Esophagus squamous epithelium (tissue), 5 donors: ENCODE data around the gene ROR2. TPM values are rescaled to one million over a fixed set of nuclear protein-coding genes. Genes with fewer than 3 reads are reported as not detected.

Experiments
- DNase-seq: peaks from one replicate; lab custom pipeline; 2025; lab: John Stamatoyannopoulos, UW
- H3K27ac ChIP-seq, 4 donors: fragments of 200-600 bp; sonication (generic); one replicate each; pipeline ENCODE4 v1.5.1; 2016 to 2019; ENCODE audit warnings: mild to moderate bottlenecking in 1 of 4
- H3K27me3 ChIP-seq, 4 donors: fragments of 200-600 bp; sonication (generic); 1 replicate in 3 of 4; 2 replicates in 1 of 4; pipeline versions ENCODE4 v1.5.1 to v1.6.0; 2017 to 2021; ENCODE audit warnings: antibody characterized with exemption in 1 of 4
- H3K36me3 ChIP-seq, 3 donors: fragments of 200-600 bp; sonication (generic); one replicate each; pipeline ENCODE4 v1.5.1; 2016 to 2019
- H3K4me1 ChIP-seq, 3 donors: fragments of 200-600 bp; sonication (generic); one replicate each; pipeline ENCODE4 v1.5.1; 2017 to 2019
- H3K4me3 ChIP-seq, 4 donors: fragments of 200-600 bp; sonication (generic); 1 replicate in 3 of 4; 2 replicates in 1 of 4; pipeline ENCODE4 v1.5.1; 2016 to 2019; ENCODE audit warnings: mild to moderate bottlenecking in 2 of 4, moderate library complexity in 1 of 4
- H3K9me3 ChIP-seq, 3 donors: fragments of 200-600 bp; sonication (generic); one replicate each; pipeline ENCODE4 v1.5.1; 2016 to 2019
- CTCF ChIP-seq, 6 experiments: fragments of 450-650 bp in 4 of 6; fragments of 200-600 bp in 2 of 6; sonication (generic) in 2 of 6; IDR thresholded peaks; one replicate each; pipeline ENCODE4 v1.5.1; 2016 to 2019; ENCODE audit warnings: antibody characterized with exemption in 6 of 6, mild to moderate bottlenecking in 4 of 6, moderate library complexity in 4 of 6
- POLR2A ChIP-seq, 4 donors: fragments of 450-650 bp; IDR thresholded peaks; one replicate each; pipeline ENCODE4 v1.6.1; 2017; ENCODE audit warnings: antibody characterized with exemption in 4 of 4, mild to moderate bottlenecking in 4 of 4, moderate library complexity in 3 of 4
- WGBS, 2 donors: methylation state at CpG; one replicate each; pipeline ENCODE4 v1.1.5; 2018; 5-methylcytosine and 5-hydroxymethylcytosine counted together
- intact Hi-C: fragments of 100-400 bp; cut with DNase I; formaldehyde crosslinking; loops from one replicate; pipeline ENCODE4 v1.15.0; 2022
- total RNA-seq, 4 donors: library from RNA; depleted of rRNA; stranded (reverse); fragments of >200 nt; gene quantifications; one replicate each; pipeline ENCODE4 v1.1.0, GENCODE V29; 2016
- donor health status: DM: yes; HTN: yes; CAD: no.

The ROR2 gene
- total RNA-seq, 4 donors from 2014 or later, result 0.68 to 12.6 (median 3.7) TPM

GRCh38 chr9:91896097-91896496 is 53.9 kb downstream of the ROR2 start:
- TF ChIP-seq POLR2A (IDR thresholded peaks at IDR 0.05) (no peak), CTCF (IDR thresholded peaks at IDR 0.05) (no peak)
- intact Hi-C loops, result no loop called here
- no peak overlapping the region for H3K4me3 ChIP-seq
- no peaks in the 10 kb centered on the region for H3K9me3 ChIP-seq
- no peak for DNase-seq
- 49 to 55% methylated on average over 7 of the region's 7 CpGs for WGBS, 2 donors
- peaks cover 0 to 41% (median 0%) of the 10 kb centered on the region in 4 donors for H3K27me3 ChIP-seq
- peak overlapping the region in 3 of 4 donors; percentile 63 to 73 (median 65) for H3K27ac ChIP-seq
- no peaks in the 10 kb centered on the region for H3K36me3 ChIP-seq
- H3K4me1 ChIP-seq, result peaks cover 7 to 83% (median 32%) of the 10 kb centered on the region in 3 donors

DNA sequence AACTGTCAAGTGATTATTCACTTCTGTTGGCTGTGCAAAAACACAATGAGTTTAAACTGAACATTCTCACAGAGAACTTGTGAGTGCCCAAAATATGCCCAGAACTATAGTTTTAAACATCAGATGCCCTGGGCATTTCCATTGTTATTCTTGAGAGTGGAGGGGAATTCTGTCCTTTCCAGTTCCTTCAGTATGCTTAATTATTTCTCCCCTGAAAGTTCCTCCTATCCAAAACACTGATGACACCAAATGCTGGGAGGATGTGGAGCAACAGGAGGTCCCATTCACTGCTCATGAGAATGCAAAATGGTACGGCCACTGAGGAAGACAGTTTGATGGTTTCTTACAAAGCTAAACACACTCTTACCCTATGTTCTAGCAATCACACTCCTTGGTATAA is 55.5 kb downstream of the ROR2 start:
- TF ChIP-seq POLR2A (IDR thresholded peaks at IDR 0.05) (no peak), CTCF (IDR thresholded peaks at IDR 0.05) (no peak)
- H3K27ac ChIP-seq, result no peak overlapping the region
- H3K27me3 ChIP-seq, result peaks cover 0 to 34% (median 0%) of the 10 kb centered on the region in 4 donors
- H3K9me3 ChIP-seq, result no peaks in the 10 kb centered on the region
- intact Hi-C loops, result no loop called here
- no peaks in the 10 kb centered on the region for H3K36me3 ChIP-seq
- peaks cover 7 to 68% (median 24%) of the 10 kb centered on the region in 3 donors for H3K4me1 ChIP-seq
- no peak for DNase-seq
- no peak overlapping the region for H3K4me3 ChIP-seq
- WGBS, 2 donors, result 40 to 50% methylated on average over 1 of the region's 1 CpG

DNA sequence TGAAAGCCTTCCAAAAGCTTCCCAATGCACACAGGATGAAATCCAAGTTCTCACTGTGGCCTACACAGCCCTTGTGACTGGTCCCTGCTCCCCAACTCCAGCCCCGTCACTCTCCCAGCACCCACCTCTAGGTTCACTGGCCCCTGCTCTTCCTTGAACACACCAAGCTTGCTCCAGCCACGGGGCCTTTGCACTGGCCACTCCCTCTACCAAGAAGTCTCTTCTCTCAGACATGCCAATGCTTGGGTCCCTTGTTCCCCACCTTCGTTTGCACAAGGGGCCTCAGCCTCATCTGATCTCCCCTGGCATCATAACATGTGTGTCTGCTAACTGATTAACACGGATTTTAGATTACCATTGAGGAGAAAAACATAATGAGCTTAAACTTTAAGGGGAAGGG is 56.0 kb downstream of the ROR2 start:
- Histone ChIP-seq H3K4me1 (peaks cover 7 to 67% (median 23%) of the 10 kb centered on the region in 3 donors), H3K27ac (peak overlapping the region in 1 of 4 donors; percentile 12), H3K36me3 (no peaks in the 10 kb centered on the region), H3K9me3 (no peaks in the 10 kb centered on the region), H3K4me3 (no peak overlapping the region), H3K27me3 (peaks cover 0 to 33% (median 0%) of the 10 kb centered on the region in 4 donors)
- 52 to 82% methylated on average over 4 of the region's 4 CpGs for WGBS, 2 donors
- intact Hi-C loops, result no loop called here
- no peak for DNase-seq
- no peak for TF ChIP-seq POLR2A (IDR thresholded peaks at IDR 0.05)
- TF ChIP-seq CTCF (IDR thresholded peaks at IDR 0.05), result no peak

DNA sequence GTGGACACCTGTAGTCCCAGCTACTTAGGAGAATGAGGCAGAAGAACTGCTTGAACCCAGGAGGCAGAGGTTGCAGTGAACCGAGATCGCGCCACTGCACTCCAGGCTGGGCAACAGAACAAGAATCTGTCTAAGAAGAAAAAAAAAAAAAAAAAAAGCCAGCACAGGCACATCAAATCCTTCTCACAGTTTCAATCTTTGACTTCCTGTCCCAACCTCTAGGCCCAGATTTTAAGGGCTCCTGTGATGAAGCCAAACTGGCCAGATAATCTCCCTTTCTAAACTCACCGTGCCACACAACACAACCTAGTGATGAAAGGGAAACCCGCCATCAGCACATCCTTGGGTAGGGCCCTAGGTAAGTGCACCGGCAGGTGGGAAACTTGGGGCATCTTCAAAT is 58.1 kb downstream of the ROR2 start:
- H3K4me3 ChIP-seq, result no peak overlapping the region
- 67 to 91% methylated on average over 4 to 6 of the region's 6 CpGs for WGBS, 2 donors
- H3K27ac ChIP-seq, result peak overlapping the region in 2 of 4 donors; percentile 43 to 60
- no peak for TF ChIP-seq CTCF (IDR thresholded peaks at IDR 0.05)
- TF ChIP-seq POLR2A (IDR thresholded peaks at IDR 0.05), result no peak
- H3K9me3 ChIP-seq, result no peaks in the 10 kb centered on the region
- peaks cover 0 to 35% (median 0%) of the 10 kb centered on the region in 4 donors for H3K27me3 ChIP-seq
- no peak for DNase-seq
- intact Hi-C loops, result no loop called here
- no peaks in the 10 kb centered on the region for H3K36me3 ChIP-seq
- H3K4me1 ChIP-seq, result peaks cover 4 to 53% (median 5%) of the 10 kb centered on the region in 3 donors

DNA sequence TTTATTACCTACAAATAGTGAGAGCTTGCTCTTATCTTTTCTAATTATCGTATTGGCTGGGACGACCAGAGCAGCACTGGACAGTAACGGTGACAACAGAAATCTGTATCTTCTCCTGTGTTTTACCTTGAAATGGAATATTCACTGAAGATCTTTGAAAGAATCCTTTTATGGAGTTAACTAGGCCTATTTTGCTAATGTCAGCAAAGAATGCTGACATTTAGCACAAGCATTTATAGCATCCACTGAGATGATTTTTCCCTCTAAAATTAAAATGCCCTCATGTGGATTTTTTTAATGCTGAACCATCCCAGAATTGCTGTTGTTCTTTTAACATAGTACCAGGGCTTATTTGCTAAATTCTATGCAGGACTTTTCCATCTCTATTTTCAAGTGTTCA is 59.4 kb downstream of the ROR2 start:
- H3K4me3 ChIP-seq, result no peak overlapping the region
- intact Hi-C loops, result no loop called here
- peaks cover 0 to 45% (median 0%) of the 10 kb centered on the region in 4 donors for H3K27me3 ChIP-seq
- TF ChIP-seq CTCF (IDR thresholded peaks at IDR 0.05), result no peak
- TF ChIP-seq POLR2A (IDR thresholded peaks at IDR 0.05), result no peak
- H3K27ac ChIP-seq, result peak overlapping the region in 2 of 4 donors; percentile 19 to 60
- no peaks in the 10 kb centered on the region for H3K9me3 ChIP-seq
- H3K36me3 ChIP-seq, result no peaks in the 10 kb centered on the region
- H3K4me1 ChIP-seq, result peaks cover 0 to 40% (median 0%) of the 10 kb centered on the region in 3 donors
- no peak for DNase-seq
- WGBS, 2 donors, result 90 to 98% methylated on average over 3 of the region's 3 CpGs
